HepG2 (cell line): ENCODE results near the gene TAAR5.

Source experiments
- EEA1 ChIP-seq: sonication (generic); formaldehyde crosslinking; IDR thresholded peaks from 2 replicates; pipeline ENCODE4 v1.5.1; 2020; ENCODE audit warnings: mild to moderate bottlenecking, missing genetic modification reagents, borderline replicate concordance
- ERF ChIP-seq: IDR thresholded peaks from 2 replicates; pipeline ENCODE4 v1.6.1; 2018; ENCODE audit warnings: missing biosample characterization, missing genetic modification reagents
- HNRNPK ChIP-seq: fragments of 200-400 bp; formaldehyde crosslinking; IDR thresholded peaks from 2 replicates; pipeline ENCODE4 v1.6.1; 2018; ENCODE audit warnings: low read length, low read depth, moderate library complexity, mild to moderate bottlenecking; ENCODE audit not compliant: poor library complexity, severe bottlenecking
- IKZF1 ChIP-seq: fragments of 450-650 bp; IDR thresholded peaks from 2 replicates; pipeline ENCODE4 v1.7.1; 2016
- IRX3 ChIP-seq: sonication (generic); formaldehyde crosslinking; IDR thresholded peaks from 2 replicates; pipeline ENCODE4 v1.8.1; 2023; ENCODE audit warnings: mild to moderate bottlenecking, low read depth, missing genetic modification reagents, borderline replicate concordance
- JARID2 ChIP-seq: sonication (generic); formaldehyde crosslinking; IDR thresholded peaks from 2 replicates; pipeline ENCODE4 v1.8.1; 2023; ENCODE audit warnings: missing genetic modification reagents, inconsistent platforms; ENCODE audit not compliant: insufficient replicate concordance
- JUN ChIP-seq: sonication (generic); formaldehyde crosslinking; IDR thresholded peaks from 2 replicates; pipeline ENCODE4 v1.4.0; 2020; ENCODE audit warnings: mild to moderate bottlenecking, missing genetic modification reagents
- MAFK ChIP-seq, 2 experiments: IDR thresholded peaks in 1 of 2; conservative IDR thresholded peaks in 1 of 2; 2 replicates each; pipeline ENCODE4 v1.6.1; 2011; ENCODE audit warnings: improper control_type of control experiment in 2 of 2, low read length in 2 of 2
- MIXL1 ChIP-seq: IDR thresholded peaks from 2 replicates; pipeline ENCODE4 v1.6.1; 2016
- POGK ChIP-seq: sonication (generic); formaldehyde crosslinking; conservative IDR thresholded peaks from 2 replicates; pipeline ENCODE4 v1.8.0; 2022; ENCODE audit warnings: mild to moderate bottlenecking, moderate library complexity, missing genetic modification reagents
- ZNF512 ChIP-seq: sonication (generic); formaldehyde crosslinking; IDR thresholded peaks from 2 replicates; pipeline ENCODE4 v1.4.0; 2020; ENCODE audit warnings: mild to moderate bottlenecking, missing genetic modification reagents
- ZSCAN5A ChIP-seq: sonication (generic); formaldehyde crosslinking; IDR thresholded peaks from 2 replicates; pipeline ENCODE4 v1.8.0; 2022; ENCODE audit warnings: mild to moderate bottlenecking, missing genetic modification reagents, borderline replicate concordance

- no peak for TF ChIP-seq HNRNPK
- TF ChIP-seq IKZF1, result no peak
- no peak for TF ChIP-seq IRX3 (CRISPR knock-in tag)
- no peak for TF ChIP-seq ZNF512 (CRISPR knock-in tag)
- TF ChIP-seq EEA1 (CRISPR knock-in tag), result no peak
- no peak for TF ChIP-seq ERF
- no peak for TF ChIP-seq MIXL1 (CRISPR knock-in tag)
- TF ChIP-seq ZSCAN5A (CRISPR knock-in tag), result no peak
- TF ChIP-seq JARID2 (CRISPR knock-in tag), result no peak
- no peak for TF ChIP-seq JUN
- TF ChIP-seq MAFK (conservative IDR thresholded peaks at IDR 0.05 in 1 of 2, IDR thresholded peaks at IDR 0.05 in 1 of 2; ENCODE audit: low read length in 2 of 2), result no peak
- TF ChIP-seq POGK (CRISPR knock-in tag), result no peak
These were observed 20.9 kb downstream of the TAAR5 start for GRCh38 chr6:132568611-132569010.
